Thoracic aorta (tissue), 2 donors: ENCODE data around the gene PIEZO2. TPM values are rescaled to one million over a fixed set of nuclear protein-coding genes. Genes with fewer than 3 reads are reported as not detected.
"Not testable (repeated sequence)": the region's sequence is repeated elsewhere in the genome, so short reads cannot be mapped to it uniquely, and the experiment has no call there.

Experiments used
- ATAC-seq: fragments of 150-250 bp; one replicate; pipeline ENCODE4 v1.8.0; 2017; ENCODE audit warnings: low read depth; ENCODE audit not compliant: insufficient number of reproducible peaks, low FRiP score
- DNase-seq: peaks from one replicate; pipeline ENCODE4 v3.0.0-alpha.2; 2020; ENCODE audit warnings: low spot score
- H3K27ac ChIP-seq, 2 donors: fragments of 200-600 bp; sonication (generic); 1 replicate in 1 of 2; 2 replicates in 1 of 2; pipeline ENCODE4 v1.5.1; 2016; ENCODE audit warnings: mild to moderate bottlenecking in 2 of 2, moderate library complexity in 2 of 2
- H3K27me3 ChIP-seq: fragments of 200-600 bp; sonication (generic); replicated peaks from 2 replicates; pipeline ENCODE4 v1.6.0; 2016; ENCODE audit warnings: mild to moderate bottlenecking; ENCODE audit not compliant: insufficient read depth
- H3K36me3 ChIP-seq: fragments of 200-600 bp; sonication (generic); one replicate; pipeline ENCODE4 v1.5.1; 2016
- H3K4me1 ChIP-seq, 2 donors: fragments of 200-600 bp; sonication (generic); 1 replicate in 1 of 2; 2 replicates in 1 of 2; pipeline versions ENCODE4 v1.5.1 to v1.6.0; 2016; ENCODE audit warnings: low read depth in 2 of 2, mild to moderate bottlenecking in 1 of 2; ENCODE audit not compliant: control insufficient read depth in 1 of 2
- H3K4me3 ChIP-seq: fragments of 200-600 bp; sonication (generic); 2 replicates; pipeline ENCODE4 v1.5.1; 2016; ENCODE audit warnings: mild to moderate bottlenecking
- H3K9me3 ChIP-seq: fragments of 200-600 bp; sonication (generic); 2 replicates; pipeline ENCODE4 v1.5.1; 2016
- CTCF ChIP-seq: fragments of 200-600 bp; sonication (generic); IDR thresholded peaks from one replicate; pipeline ENCODE4 v1.5.1; 2019; ENCODE audit warnings: antibody characterized with exemption
- total RNA-seq, 2 donors: library from RNA; depleted of rRNA; stranded (reverse); fragments of >200 nt; gene quantifications; one replicate each; pipeline versions ENCODE4 v1.1.0 to v1.2.3, GENCODE V29; 2016

Gene PIEZO2
- total RNA-seq, 2 donors from 2014 or later = 8.3 to 10.3 TPM

DNA sequence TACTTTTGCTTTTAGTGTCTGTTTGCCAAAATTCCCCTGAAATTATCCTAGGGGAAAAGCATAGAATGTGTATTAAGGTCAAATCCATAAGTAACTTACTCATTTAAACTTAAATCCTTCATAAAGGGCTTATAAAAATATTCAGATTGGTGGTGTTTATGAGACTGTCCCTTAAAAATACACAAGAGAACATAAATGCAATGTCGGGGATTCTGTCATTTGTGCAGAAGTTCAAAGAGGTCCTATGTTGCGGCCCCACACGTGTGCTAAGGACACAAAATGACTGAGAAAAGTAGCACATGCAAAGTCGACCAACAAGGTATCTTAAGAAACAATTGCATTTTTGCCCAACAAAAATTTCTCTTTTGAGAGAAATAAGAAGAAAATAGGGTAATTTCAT lies 225.1 kb downstream of the PIEZO2 start:
- H3K27me3 ChIP-seq = no peaks in the 10 kb centered on the region
- TF ChIP-seq CTCF = no peak
- ATAC-seq (no peak), DNase-seq (no peak)
- no peak overlapping the region for H3K27ac ChIP-seq
- H3K36me3 ChIP-seq = no peaks in the 10 kb centered on the region
- H3K9me3 ChIP-seq = no peaks in the 10 kb centered on the region
- peaks cover 3 to 8% of the 10 kb centered on the region in 2 donors for H3K4me1 ChIP-seq
- H3K4me3 ChIP-seq = no peak overlapping the region

DNA sequence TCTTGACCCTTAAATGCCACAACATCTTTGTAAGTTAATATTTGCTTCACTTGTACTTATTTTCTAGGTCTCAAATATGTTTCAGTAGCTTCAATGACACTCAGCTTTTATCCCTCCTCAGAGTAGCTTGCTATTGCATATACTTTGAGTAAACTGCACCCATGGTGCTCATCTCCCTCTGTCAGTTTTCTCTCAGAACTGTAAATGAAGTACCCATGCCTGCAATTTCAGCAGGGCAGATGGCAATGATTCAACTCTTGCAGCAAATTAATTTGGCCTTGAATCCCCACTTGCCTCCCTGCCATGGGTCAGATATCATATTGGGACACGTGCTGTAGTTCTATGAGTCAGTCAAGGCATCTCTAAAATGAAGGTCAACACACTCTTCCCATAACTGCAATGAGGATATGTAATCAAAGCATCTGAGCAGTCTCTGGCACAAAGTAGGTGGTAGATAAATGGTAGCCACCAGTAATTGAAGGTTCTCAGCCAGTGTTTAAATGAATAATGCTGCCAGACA lies 225.8 kb downstream of the PIEZO2 start:
- Histone ChIP-seq H3K4me1 (peaks cover 3 to 8% of the 10 kb centered on the region in 2 donors), H3K27ac (no peak overlapping the region), H3K4me3 (no peak overlapping the region), H3K27me3 (no peaks in the 10 kb centered on the region), H3K9me3 (no peaks in the 10 kb centered on the region), H3K36me3 (no peaks in the 10 kb centered on the region)
- DNase-seq = no peak
- no peak for ATAC-seq
- TF ChIP-seq CTCF = no peak

- no peak for TF ChIP-seq CTCF
- ATAC-seq = no peak
Measured at GRCh38 chr18:10923141-10923540, 226.2 kb downstream of the PIEZO2 start.

GRCh38 chr18:10922712-10923111 lies 226.7 kb downstream of the PIEZO2 start:
- not testable (repeated sequence) for H3K4me3 ChIP-seq, H3K27me3 ChIP-seq, ATAC-seq, DNase-seq, H3K9me3 ChIP-seq, H3K27ac ChIP-seq, H3K36me3 ChIP-seq, H3K4me1 ChIP-seq

More at GRCh38 chr18:10923141-10923540, 226.2 kb downstream of the PIEZO2 start:
- Histone ChIP-seq H3K27me3 (no peaks in the 10 kb centered on the region), H3K9me3 (no peaks in the 10 kb centered on the region), H3K4me3 (no peak overlapping the region), H3K27ac (no peak overlapping the region), H3K36me3 (no peaks in the 10 kb centered on the region), H3K4me1 (peaks cover 3 to 8% of the 10 kb centered on the region in 2 donors)
- DNase-seq = no peak

- H3K9me3 ChIP-seq, DNase-seq, H3K36me3 ChIP-seq, H3K27ac ChIP-seq, H3K27me3 ChIP-seq, ATAC-seq, H3K4me3 ChIP-seq, H3K4me1 ChIP-seq: not testable (repeated sequence)
Measured at GRCh38 chr18:10920309-10920708, 229.1 kb downstream of the PIEZO2 start.

GRCh38 chr18:10919851-10920250 lies 229.5 kb downstream of the PIEZO2 start:
- Histone ChIP-seq H3K36me3 (no peaks in the 10 kb centered on the region), H3K27ac (no peak overlapping the region), H3K27me3 (no peaks in the 10 kb centered on the region), H3K4me3 (no peak overlapping the region), H3K4me1 (no peaks in the 10 kb centered on the region), H3K9me3 (no peaks in the 10 kb centered on the region)
- ATAC-seq = no peak
- no peak for DNase-seq
- no peak for TF ChIP-seq CTCF
